ENCODE data around the gene BNIP3.

The BNIP3 gene

DNA sequence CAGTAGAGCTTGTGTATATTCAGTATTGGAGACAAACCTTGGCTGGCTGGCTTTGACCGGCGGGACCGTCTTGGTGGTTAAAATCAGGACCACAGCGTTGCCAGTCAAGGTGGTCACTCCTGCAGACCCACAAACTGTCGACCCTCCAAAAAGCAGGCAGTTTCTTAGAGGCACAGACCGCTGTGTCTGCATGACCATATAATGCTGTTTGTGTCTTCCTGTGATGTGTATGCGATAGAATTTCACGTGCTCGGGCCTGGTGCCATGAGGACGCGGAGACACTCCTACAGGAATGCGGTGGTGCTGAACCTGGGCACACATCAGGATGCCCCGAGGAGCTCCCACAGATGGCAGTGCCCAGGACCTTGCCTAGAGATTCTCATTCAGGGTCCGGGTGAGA lies 34.8 kb downstream of the BNIP3 start:
- no CpG with 5 or more reads among the region's 14 CpGs for WGBS (ENCODE audit: extremely low coverage, insufficient coverage, insufficient read length)
- H3K27ac ChIP-seq (ENCODE audit: low read depth, low read length): no peak overlapping the region
- peaks cover 3% of the 10 kb centered on the region for H3K9me3 ChIP-seq (ENCODE audit: insufficient read depth, low read depth, low read length)

DNA sequence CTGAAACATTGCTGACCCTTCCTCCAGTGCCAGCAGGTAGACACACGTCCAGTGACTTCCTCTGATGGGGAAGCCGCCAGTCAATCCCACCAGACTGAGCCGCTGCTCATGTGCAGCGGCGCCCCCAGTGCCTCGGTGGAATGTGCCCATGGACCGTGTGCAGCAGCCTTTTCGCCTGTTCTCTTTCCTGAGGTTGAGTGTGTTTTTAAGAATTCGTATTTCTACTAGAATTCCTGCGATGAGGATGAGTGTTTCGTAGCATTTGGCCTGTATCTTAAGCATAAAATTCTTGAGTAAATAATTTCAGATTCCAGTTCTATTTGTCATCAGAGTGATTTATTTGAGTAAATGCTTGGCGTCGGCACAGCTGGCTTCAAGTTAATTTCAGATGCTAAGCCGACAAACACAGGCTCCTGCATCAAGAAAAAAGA lies 35.4 kb downstream of the BNIP3 start:
- Histone ChIP-seq H3K9ac (ENCODE audit: low read length) (no peak overlapping the region), H2AK5ac (ENCODE audit: low read length) (no peak overlapping the region), H3K9me3 (ENCODE audit: insufficient read depth, low read depth, low read length) (peaks cover 3% of the 10 kb centered on the region), H2AFZ (ENCODE audit: insufficient read depth, low read length, poor library complexity) (no peak overlapping the region), H3K36me3 (ENCODE audit: control insufficient read depth in 1 of 2, insufficient read depth in 2 of 2, low read length in 2 of 2) (peaks cover 56 to 65% of the 10 kb centered on the region in 2 experiments), H3K79me2 (ENCODE audit: control insufficient read depth, insufficient read depth, low read length, poor library complexity) (no peaks in the 10 kb centered on the region), H2BK12ac (ENCODE audit: low read length) (no peak overlapping the region), H3K27me3 (ENCODE audit: insufficient read depth, low read length) (no peaks in the 10 kb centered on the region), H3K79me1 (ENCODE audit: low read length) (no peaks in the 10 kb centered on the region), H3K4me1 (ENCODE audit: control insufficient read depth in 1 of 2, insufficient read depth in 2 of 2, low read length in 2 of 2) (peaks cover 3 to 7% of the 10 kb centered on the region in 2 experiments), H3K14ac (ENCODE audit: low read length) (no peak overlapping the region), H3K23ac (ENCODE audit: low read length) (no peak overlapping the region), H2BK5ac (ENCODE audit: low read depth, low read length, poor library complexity) (no peak overlapping the region), H2BK120ac (ENCODE audit: insufficient read depth, low read length, poor library complexity) (no peak overlapping the region), H4K8ac (ENCODE audit: low read depth, low read length) (no peak overlapping the region), H3K18ac (ENCODE audit: low read length) (no peak overlapping the region), H3K4ac (ENCODE audit: low read depth, low read length) (no peak overlapping the region), H3K4me2 (ENCODE audit: low read length) (no peak overlapping the region), H3K27ac (ENCODE audit: low read depth, low read length) (no peak overlapping the region), H3K4me3 (ENCODE audit: low read depth, low read length) (no peak overlapping the region), H4K12ac (ENCODE audit: low read depth, low read length) (no peak overlapping the region), H4K91ac (ENCODE audit: low read depth, low read length) (no peak overlapping the region)
- WGBS (ENCODE audit: extremely low coverage, insufficient coverage, insufficient read length): no CpG with 5 or more reads among the region's 14 CpGs
- no peak for DNase-seq

More for the DNA sequence above, 34.8 kb downstream of the BNIP3 start:
- Histone ChIP-seq H4K8ac (ENCODE audit: low read depth, low read length) (no peak overlapping the region), H2BK120ac (ENCODE audit: insufficient read depth, low read length, poor library complexity) (no peak overlapping the region), H2AK5ac (ENCODE audit: low read length) (no peak overlapping the region), H3K4me1 (ENCODE audit: control insufficient read depth in 1 of 2, insufficient read depth in 2 of 2, low read length in 2 of 2) (peaks cover 3 to 7% of the 10 kb centered on the region in 2 experiments), H3K9ac (ENCODE audit: low read length) (no peak overlapping the region), H3K27me3 (ENCODE audit: insufficient read depth, low read length) (no peaks in the 10 kb centered on the region), H4K12ac (ENCODE audit: low read depth, low read length) (no peak overlapping the region), H2BK5ac (ENCODE audit: low read depth, low read length, poor library complexity) (no peak overlapping the region), H3K79me1 (ENCODE audit: low read length) (no peaks in the 10 kb centered on the region), H3K4me3 (ENCODE audit: low read depth, low read length) (no peak overlapping the region), H3K79me2 (ENCODE audit: control insufficient read depth, insufficient read depth, low read length, poor library complexity) (no peaks in the 10 kb centered on the region), H3K14ac (ENCODE audit: low read length) (no peak overlapping the region), H3K23ac (ENCODE audit: low read length) (no peak overlapping the region), H4K91ac (ENCODE audit: low read depth, low read length) (no peak overlapping the region), H2AFZ (ENCODE audit: insufficient read depth, low read length, poor library complexity) (no peak overlapping the region), H3K4me2 (ENCODE audit: low read length) (no peak overlapping the region), H3K4ac (ENCODE audit: low read depth, low read length) (no peak overlapping the region), H3K18ac (ENCODE audit: low read length) (no peak overlapping the region), H3K36me3 (ENCODE audit: control insufficient read depth in 1 of 2, insufficient read depth in 2 of 2, low read length in 2 of 2) (peaks cover 57 to 62% of the 10 kb centered on the region in 2 experiments), H2BK12ac (ENCODE audit: low read length) (no peak overlapping the region)
- no peak for DNase-seq

DNA sequence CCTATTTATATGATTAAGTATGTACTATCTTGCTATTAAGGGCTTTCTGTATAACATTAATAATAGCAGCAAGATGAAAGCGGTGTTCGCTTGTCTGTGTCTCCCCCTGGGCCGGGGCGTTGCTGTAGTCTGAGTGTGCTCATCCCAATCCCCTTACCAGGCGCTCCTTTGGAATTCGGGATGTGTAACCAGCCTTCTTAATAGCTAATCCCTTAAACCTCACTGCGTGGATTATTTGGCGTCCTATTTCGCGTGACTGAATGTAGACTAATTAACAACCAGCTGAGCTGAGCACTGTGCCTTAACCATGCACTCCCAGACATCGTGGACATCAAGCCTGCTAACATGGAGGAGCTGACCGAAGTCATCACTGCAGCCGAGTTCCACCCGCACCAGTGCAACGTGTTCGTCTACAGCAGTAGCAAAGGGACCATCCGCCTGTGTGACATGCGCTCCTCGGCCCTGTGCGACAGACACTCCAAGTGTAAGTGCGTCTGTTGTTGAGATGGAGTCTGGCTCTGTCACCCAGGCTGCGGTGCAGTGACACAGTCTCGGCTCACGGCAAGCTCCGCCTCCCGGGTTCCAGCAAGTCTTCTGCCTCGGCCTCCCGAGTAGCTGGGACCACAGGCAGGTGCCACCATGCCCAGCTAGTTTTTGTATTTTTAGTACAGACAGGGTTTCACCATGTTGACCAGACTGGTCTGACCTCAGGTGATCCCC lies 36.6 kb downstream of the BNIP3 start:
- no peak overlapping the region for H4K8ac ChIP-seq (ENCODE audit: low read depth, low read length)
- no peak overlapping the region for H3K14ac ChIP-seq (ENCODE audit: low read length)
- H4K91ac ChIP-seq (ENCODE audit: low read depth, low read length): no peak overlapping the region
- H2AK5ac ChIP-seq (ENCODE audit: low read length): no peak overlapping the region
- H2BK5ac ChIP-seq (ENCODE audit: low read depth, low read length, poor library complexity): no peak overlapping the region
- H2BK120ac ChIP-seq (ENCODE audit: insufficient read depth, low read length, poor library complexity): no peak overlapping the region
- H3K27ac ChIP-seq (ENCODE audit: low read depth, low read length): no peak overlapping the region
- no peak overlapping the region for H2BK12ac ChIP-seq (ENCODE audit: low read length)
- no peak overlapping the region for H2AFZ ChIP-seq (ENCODE audit: insufficient read depth, low read length, poor library complexity)
- no peak overlapping the region for H3K18ac ChIP-seq (ENCODE audit: low read length)
- no peaks in the 10 kb centered on the region for H3K27me3 ChIP-seq (ENCODE audit: insufficient read depth, low read length)
- no peaks in the 10 kb centered on the region for H3K79me1 ChIP-seq (ENCODE audit: low read length)
- H3K4me2 ChIP-seq (ENCODE audit: low read length): no peak overlapping the region
- no peak overlapping the region for H3K4ac ChIP-seq (ENCODE audit: low read depth, low read length)
- no peak for DNase-seq
- H4K12ac ChIP-seq (ENCODE audit: low read depth, low read length): no peak overlapping the region
- H3K4me1 ChIP-seq (ENCODE audit: control insufficient read depth in 1 of 2, insufficient read depth in 2 of 2, low read length in 2 of 2): peaks cover 3 to 7% of the 10 kb centered on the region in 2 experiments
- peaks cover 56 to 64% of the 10 kb centered on the region in 2 experiments for H3K36me3 ChIP-seq (ENCODE audit: control insufficient read depth in 1 of 2, insufficient read depth in 2 of 2, low read length in 2 of 2)
- H3K79me2 ChIP-seq (ENCODE audit: control insufficient read depth, insufficient read depth, low read length, poor library complexity): no peaks in the 10 kb centered on the region
- H3K9ac ChIP-seq (ENCODE audit: low read length): no peak overlapping the region
- H3K4me3 ChIP-seq (ENCODE audit: low read depth, low read length): no peak overlapping the region
- no CpG with 5 or more reads among the region's 28 CpGs for WGBS (ENCODE audit: extremely low coverage, insufficient coverage, insufficient read length)
- H3K23ac ChIP-seq (ENCODE audit: low read length): no peak overlapping the region
- H3K9me3 ChIP-seq (ENCODE audit: insufficient read depth, low read depth, low read length): peaks cover 3% of the 10 kb centered on the region

DNA sequence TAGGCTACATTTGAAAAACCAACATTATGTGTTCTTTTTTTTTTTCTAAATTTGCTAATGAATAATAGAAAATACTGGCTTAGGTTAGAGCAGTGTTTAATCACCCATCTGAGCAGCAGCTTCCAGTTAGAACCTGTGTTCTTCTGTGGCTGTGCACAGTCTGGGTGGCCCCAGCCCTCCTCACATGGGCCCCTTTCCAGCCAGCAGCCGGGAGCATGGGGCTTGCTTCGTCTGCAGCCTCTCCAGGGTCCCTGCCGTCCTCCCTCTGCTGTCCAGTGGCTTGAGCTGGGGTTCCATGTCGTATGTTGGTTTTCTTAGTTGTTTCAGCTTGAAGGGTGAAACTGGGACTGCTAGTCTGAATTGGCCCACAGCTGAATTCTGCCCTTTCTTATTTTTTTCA lies 37.3 kb downstream of the BNIP3 start:
- Histone ChIP-seq H3K79me1 (ENCODE audit: low read length) (no peaks in the 10 kb centered on the region), H2BK120ac (ENCODE audit: insufficient read depth, low read length, poor library complexity) (no peak overlapping the region), H3K27me3 (ENCODE audit: insufficient read depth, low read length) (no peaks in the 10 kb centered on the region), H3K4me2 (ENCODE audit: low read length) (no peak overlapping the region), H3K79me2 (ENCODE audit: control insufficient read depth, insufficient read depth, low read length, poor library complexity) (no peaks in the 10 kb centered on the region), H3K4ac (ENCODE audit: low read depth, low read length) (no peak overlapping the region), H3K9ac (ENCODE audit: low read length) (no peak overlapping the region), H2BK12ac (ENCODE audit: low read length) (no peak overlapping the region), H3K36me3 (ENCODE audit: control insufficient read depth in 1 of 2, insufficient read depth in 2 of 2, low read length in 2 of 2) (peaks cover 57 to 62% of the 10 kb centered on the region in 2 experiments), H2AFZ (ENCODE audit: insufficient read depth, low read length, poor library complexity) (no peak overlapping the region), H2BK5ac (ENCODE audit: low read depth, low read length, poor library complexity) (no peak overlapping the region), H3K4me1 (ENCODE audit: control insufficient read depth in 1 of 2, insufficient read depth in 2 of 2, low read length in 2 of 2) (peaks cover 3 to 7% of the 10 kb centered on the region in 2 experiments), H3K9me3 (ENCODE audit: insufficient read depth, low read depth, low read length) (peaks cover 3% of the 10 kb centered on the region), H4K12ac (ENCODE audit: low read depth, low read length) (no peak overlapping the region), H3K18ac (ENCODE audit: low read length) (no peak overlapping the region), H3K14ac (ENCODE audit: low read length) (no peak overlapping the region), H2AK5ac (ENCODE audit: low read length) (no peak overlapping the region), H4K8ac (ENCODE audit: low read depth, low read length) (no peak overlapping the region), H3K23ac (ENCODE audit: low read length) (no peak overlapping the region), H4K91ac (ENCODE audit: low read depth, low read length) (no peak overlapping the region), H3K4me3 (ENCODE audit: low read depth, low read length) (no peak overlapping the region), H3K27ac (ENCODE audit: low read depth, low read length) (no peak overlapping the region)
- no CpG with 5 or more reads among the region's 4 CpGs for WGBS (ENCODE audit: extremely low coverage, insufficient coverage, insufficient read length)
- no peak for DNase-seq
